ENCODE measurements around the gene GNB2. TPM values are rescaled to one million over a fixed set of nuclear protein-coding genes. Genes with fewer than 3 reads are reported as not detected.

Gene GNB2
- total RNA-seq, 4 donors from 2014 or later = 150 to 229 (median 218) TPM

DNA sequence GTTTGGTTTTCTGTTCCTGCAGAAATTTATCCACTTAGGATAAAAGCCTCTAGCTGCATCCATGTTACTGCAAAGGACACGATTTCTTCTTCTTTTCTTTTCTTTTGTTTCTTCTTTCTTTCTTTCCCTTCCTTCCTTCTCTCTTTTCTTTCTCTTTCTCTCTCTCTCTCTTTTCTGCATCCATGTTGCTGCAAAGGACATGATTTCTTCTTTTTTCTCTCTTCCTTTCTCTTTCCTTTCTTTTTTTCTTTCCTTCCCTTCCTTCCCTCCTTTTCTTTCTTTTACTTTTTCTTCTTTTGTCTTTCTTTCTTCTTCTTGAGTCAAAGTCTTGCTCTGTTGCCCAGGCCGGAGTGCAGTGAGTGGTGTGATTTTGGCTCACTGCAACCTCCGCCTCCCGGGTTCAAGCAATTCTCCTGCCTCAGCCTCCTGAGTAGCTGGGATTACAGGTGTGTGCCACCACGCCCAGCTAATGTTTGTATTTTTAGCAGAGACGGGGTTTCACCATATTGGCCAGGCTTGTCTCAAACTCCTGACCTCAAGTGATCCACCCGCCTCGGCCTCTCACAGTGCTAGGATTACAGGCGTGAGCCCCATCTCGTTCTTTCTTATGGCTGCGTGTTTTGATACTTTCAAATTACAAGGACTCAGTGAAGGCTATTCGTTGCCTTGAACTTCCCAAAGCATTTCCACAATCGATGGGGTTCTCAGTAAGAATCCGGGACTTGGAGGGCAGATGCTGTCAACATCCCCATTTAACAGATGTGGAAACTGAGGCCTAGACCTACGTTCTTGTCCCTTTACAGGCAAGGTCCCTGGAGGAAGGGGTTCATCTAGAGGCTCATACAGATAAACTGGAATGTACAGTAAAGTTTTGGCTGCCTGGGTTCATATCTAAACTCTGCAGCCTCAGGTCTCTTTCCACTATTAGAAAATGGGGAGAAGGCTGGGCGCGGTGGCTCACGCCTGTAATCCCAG is 1.9 kb upstream of the GNB2 start:
- no peak for TF ChIP-seq CTCF (IDR thresholded peaks at IDR 0.05)
- TF ChIP-seq POLR2AphosphoS5 (IDR thresholded peaks at IDR 0.05) = no peak
- TF ChIP-seq EP300 (IDR thresholded peaks at IDR 0.05) = no peak
- Histone ChIP-seq H3K4me1 (peaks cover 12 to 25% (median 18%) of the 10 kb centered on the region in 4 donors), H3K9me3 (no peaks in the 10 kb centered on the region), H3K27me3 (no peaks in the 10 kb centered on the region), H3K36me3 (peaks cover 2 to 3% (median 3%) of the 10 kb centered on the region in 4 donors), H3K27ac (replicated peaks in 1 of 4) (no peak overlapping the region), H3K4me3 (no peak overlapping the region)
- 93% methylated on average over 18 of the region's 18 CpGs for WGBS
- DNase-seq (ENCODE audit: extremely low spot score) = no peak
- intact Hi-C loops (cut with DNase I) = loop anchor here (5.0 kb wide), 1 partner anchor 59 kb away; the partner anchor contains the start of gene MOSPD3

DNA sequence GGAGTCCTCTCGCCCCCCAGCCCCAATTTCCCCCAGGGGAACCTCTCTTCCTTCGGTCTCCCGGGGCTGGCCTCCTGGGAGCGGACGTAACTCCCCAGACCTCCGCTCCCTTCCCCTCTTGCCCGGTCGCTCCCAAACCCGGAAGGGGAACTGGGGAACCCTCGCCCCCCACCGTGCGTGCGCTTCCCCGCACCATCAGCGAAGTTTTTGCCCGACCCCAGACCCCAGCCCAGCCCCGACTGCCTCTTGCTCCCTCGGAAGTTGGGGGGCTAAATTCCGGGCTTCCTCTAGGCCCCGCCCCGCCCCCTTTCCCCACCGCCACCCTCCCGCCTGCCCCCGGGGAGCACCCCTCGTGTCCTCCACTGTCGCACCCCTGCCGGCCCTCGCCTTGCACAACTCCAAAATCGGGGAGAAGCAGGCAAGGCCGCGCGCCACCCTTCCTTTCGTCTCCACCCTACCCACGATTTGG is 436 bp downstream of the GNB2 start:
- under 1% methylated on average over 24 of the region's 34 CpGs for WGBS
- peak overlapping the region; percentile 88 to 96 (median 96) for H3K4me3 ChIP-seq
- H3K4me1 ChIP-seq = peaks cover 17 to 44% (median 39%) of the 10 kb centered on the region in 4 donors
- H3K36me3 ChIP-seq = peaks cover 26 to 27% (median 26%) of the 10 kb centered on the region in 4 donors
- peak overlapping the region; percentile 98 to 100 (median 98) for H3K27ac ChIP-seq (replicated peaks in 1 of 4)
- no peaks in the 10 kb centered on the region for H3K9me3 ChIP-seq
- TF ChIP-seq CTCF (IDR thresholded peaks at IDR 0.05) (no peak), POLR2A (IDR thresholded peaks at IDR 0.05; ENCODE audit: low read depth) (no peak), EP300 (IDR thresholded peaks at IDR 0.05) (no peak), POLR2AphosphoS5 (IDR thresholded peaks at IDR 0.05) (no peak)
- intact Hi-C loops (cut with DNase I) = loop anchor here (5.0 kb wide), 1 partner anchor 62 kb away; the partner anchor contains the start of gene MOSPD3
- DNase-seq (ENCODE audit: extremely low spot score) = no peak
- no peaks in the 10 kb centered on the region for H3K27me3 ChIP-seq

GRCh38 chr7:100674411-100675104 is 1.0 kb downstream of the GNB2 start:
- no peaks in the 10 kb centered on the region for H3K9me3 ChIP-seq
- under 1% methylated on average over 21 of the region's 43 CpGs for WGBS
- no peak for DNase-seq (ENCODE audit: extremely low spot score)
- TF ChIP-seq POLR2AphosphoS5 (IDR thresholded peaks at IDR 0.05) (no peak), POLR2A (IDR thresholded peaks at IDR 0.05; ENCODE audit: low read depth) (no peak), CTCF (IDR thresholded peaks at IDR 0.05) (no peak), EP300 (IDR thresholded peaks at IDR 0.05) (no peak)
- peak overlapping the region; percentile 88 to 96 (median 96) for H3K4me3 ChIP-seq
- H3K36me3 ChIP-seq = peaks cover 26 to 32% (median 32%) of the 10 kb centered on the region in 4 donors
- intact Hi-C loops (cut with DNase I) = loop anchor here (5.0 kb wide), 1 partner anchor 62 kb away; the partner anchor contains the start of gene MOSPD3
- no peaks in the 10 kb centered on the region for H3K27me3 ChIP-seq
- peaks cover 17 to 50% (median 45%) of the 10 kb centered on the region in 4 donors for H3K4me1 ChIP-seq
- peak overlapping the region; percentile 98 to 100 (median 98) for H3K27ac ChIP-seq (replicated peaks in 1 of 4)

- intact Hi-C loops (cut with DNase I) = no loop called here
- Histone ChIP-seq H3K4me1 (peaks cover 17 to 55% (median 50%) of the 10 kb centered on the region in 4 donors), H3K4me3 (peak overlapping the region; percentile 88 to 96 (median 96)), H3K9me3 (no peaks in the 10 kb centered on the region), H3K27ac (replicated peaks in 1 of 4) (peak overlapping the region; percentile 98 to 100 (median 98)), H3K36me3 (peaks cover 26 to 37% (median 36%) of the 10 kb centered on the region in 4 donors), H3K27me3 (no peaks in the 10 kb centered on the region)
- DNase-seq (ENCODE audit: extremely low spot score) = no peak
- TF ChIP-seq POLR2A (IDR thresholded peaks at IDR 0.05; ENCODE audit: low read depth) (no peak), EP300 (IDR thresholded peaks at IDR 0.05) (no peak), POLR2AphosphoS5 (IDR thresholded peaks at IDR 0.05) (no peak), CTCF (IDR thresholded peaks at IDR 0.05) (no peak)
- 0% methylated on average over 12 of the region's 46 CpGs for WGBS
These were observed 1.5 kb downstream of the GNB2 start for GRCh38 chr7:100675105-100675451.
